ENCODE measurements around the gene FCER2.

- TF ChIP-seq POLR2AphosphoS5 (IDR thresholded peaks at IDR 0.05; ENCODE audit: low read depth, low read length) (no peak), REST (IDR thresholded peaks at IDR 0.05; ENCODE audit: insufficient read depth in 1 of 2, low read depth in 2 of 2, low read length in 2 of 2) (no peak), TAF1 (IDR thresholded peaks at IDR 0.05; ENCODE audit: borderline replicate concordance, insufficient read depth, low read length) (no peak), SIN3A (IDR thresholded peaks at IDR 0.05; ENCODE audit: borderline replicate concordance, insufficient read depth, low read length) (no peak)
These were observed 59.5 kb downstream of the FCER2 start for GRCh38 chr19:7642295-7643030.

Measured in PFSK-1 (cell line).